SK-N-SH (cell line): Measurements from ENCODE around the gene MOSPD2.

Experiments
- CHD2 ChIP-seq: fragments of 150-350 bp; IDR thresholded peaks from 2 replicates; pipeline ENCODE4 v1.6.1; 2018; ENCODE audit warnings: low read length; ENCODE audit not compliant: partially characterized antibody
- FOXM1 ChIP-seq: IDR thresholded peaks from 2 replicates; pipeline ENCODE4 v1.4.0; 2012; ENCODE audit warnings: low read depth, mild to moderate bottlenecking
- NRF1 ChIP-seq: IDR thresholded peaks from 2 replicates; pipeline ENCODE4 v1.6.1; 2012; ENCODE audit warnings: low read depth, mild to moderate bottlenecking, low read length
- SIN3A ChIP-seq: IDR thresholded peaks from 2 replicates; pipeline ENCODE4 v1.6.1; 2012; ENCODE audit warnings: low read depth, mild to moderate bottlenecking, low read length, moderate library complexity, borderline replicate concordance
- TAF1 ChIP-seq: IDR thresholded peaks from 2 replicates; pipeline ENCODE4 v1.6.1; 2012; ENCODE audit warnings: low read depth, mild to moderate bottlenecking, low read length, moderate library complexity, borderline replicate concordance
- TF ChIP-seq, protein P1 (sequence below): fragments of 200-600 bp; sonication (generic); IDR thresholded peaks from 2 replicates; pipeline ENCODE4 v1.6.1; 2017; ENCODE audit warnings: antibody characterized with exemption, mild to moderate bottlenecking, moderate library complexity

DNA sequence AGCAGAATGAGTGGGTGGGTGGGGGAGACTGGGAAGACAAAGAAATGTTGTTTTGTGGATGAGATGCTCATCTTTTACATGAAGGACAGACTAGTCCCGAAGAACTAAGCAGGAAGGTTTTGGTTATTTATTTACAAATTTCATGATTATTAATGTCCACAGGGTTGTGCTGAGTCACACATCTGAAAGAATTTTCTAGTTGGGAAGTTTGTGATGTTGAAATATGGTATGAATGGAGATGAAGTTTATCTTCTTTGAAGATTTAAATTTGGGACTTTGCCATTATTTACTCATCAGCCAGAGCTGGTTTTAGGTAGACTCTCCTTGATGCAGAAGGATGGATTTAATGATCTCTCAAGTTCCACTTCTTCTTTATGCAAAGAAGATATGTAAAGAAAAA, 75.5 kb downstream of the MOSPD2 start:
- TF ChIP-seq, protein P1, sequence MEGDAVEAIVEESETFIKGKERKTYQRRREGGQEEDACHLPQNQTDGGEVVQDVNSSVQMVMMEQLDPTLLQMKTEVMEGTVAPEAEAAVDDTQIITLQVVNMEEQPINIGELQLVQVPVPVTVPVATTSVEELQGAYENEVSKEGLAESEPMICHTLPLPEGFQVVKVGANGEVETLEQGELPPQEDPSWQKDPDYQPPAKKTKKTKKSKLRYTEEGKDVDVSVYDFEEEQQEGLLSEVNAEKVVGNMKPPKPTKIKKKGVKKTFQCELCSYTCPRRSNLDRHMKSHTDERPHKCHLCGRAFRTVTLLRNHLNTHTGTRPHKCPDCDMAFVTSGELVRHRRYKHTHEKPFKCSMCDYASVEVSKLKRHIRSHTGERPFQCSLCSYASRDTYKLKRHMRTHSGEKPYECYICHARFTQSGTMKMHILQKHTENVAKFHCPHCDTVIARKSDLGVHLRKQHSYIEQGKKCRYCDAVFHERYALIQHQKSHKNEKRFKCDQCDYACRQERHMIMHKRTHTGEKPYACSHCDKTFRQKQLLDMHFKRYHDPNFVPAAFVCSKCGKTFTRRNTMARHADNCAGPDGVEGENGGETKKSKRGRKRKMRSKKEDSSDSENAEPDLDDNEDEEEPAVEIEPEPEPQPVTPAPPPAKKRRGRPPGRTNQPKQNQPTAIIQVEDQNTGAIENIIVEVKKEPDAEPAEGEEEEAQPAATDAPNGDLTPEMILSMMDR = no peak
- TF ChIP-seq NRF1 (no peak), SIN3A (no peak), FOXM1 (no peak), CHD2 (no peak), TAF1 (no peak)
